ENCODE results near the gene PANK2. TPM values are rescaled to one million over a fixed set of nuclear protein-coding genes. Genes with fewer than 3 reads are reported as not detected.

Gene PANK2
- total RNA-seq, 1 donor from 2014 or later, result 60.3 TPM

DNA sequence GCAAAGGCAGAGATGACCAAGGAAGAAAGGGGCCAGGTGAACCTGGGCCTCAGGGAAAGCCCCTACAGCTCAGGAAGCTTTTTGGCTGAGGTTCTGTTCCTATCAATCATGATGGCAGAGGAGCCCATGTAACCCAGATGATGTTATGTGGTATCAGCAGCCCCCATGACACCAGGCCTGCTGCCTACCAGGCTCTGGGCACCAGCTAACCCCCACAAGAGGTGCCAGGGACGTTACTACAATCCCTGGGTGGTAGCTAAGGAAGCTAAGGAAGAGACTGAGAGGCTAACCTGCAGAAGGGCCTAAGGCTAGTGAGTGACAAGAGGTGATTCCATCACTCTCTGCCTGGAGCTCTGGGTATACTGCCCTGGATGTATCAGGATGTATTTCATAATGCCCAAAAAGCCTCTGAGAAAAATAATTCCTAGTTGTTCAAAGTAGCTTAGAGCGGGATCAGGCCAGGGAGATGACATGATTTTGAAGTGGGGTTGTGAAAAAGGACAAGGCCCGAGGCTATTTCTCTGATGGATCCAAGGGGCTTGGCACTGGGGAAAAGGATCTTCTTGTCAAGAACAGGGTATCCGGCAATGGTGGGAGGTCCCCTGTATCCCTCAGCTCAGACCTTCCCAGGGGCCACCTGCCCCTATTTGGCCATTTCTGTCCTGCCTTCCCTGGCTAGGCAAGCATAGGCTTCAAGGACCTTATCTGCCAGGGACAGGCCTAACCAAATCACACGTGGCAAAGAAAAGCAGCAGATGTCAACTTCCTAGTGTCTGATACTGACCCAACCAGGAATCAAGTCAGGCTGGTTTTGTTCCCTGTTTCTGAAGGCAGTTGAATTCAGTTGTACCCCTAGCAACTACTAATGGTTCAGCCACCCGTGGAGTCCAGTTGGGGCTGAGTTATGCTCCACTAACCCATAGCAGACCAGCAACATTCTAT, 41.3 kb downstream of the PANK2 start:
- peaks cover 18% of the 10 kb centered on the region for H3K36me3 Mint-ChIP-seq (ENCODE audit: unreplicated experiment)
- no peak for DNase-seq
- H3K9me3 Mint-ChIP-seq (ENCODE audit: unreplicated experiment), result peaks cover 50% of the 10 kb centered on the region
- peaks cover 41% of the 10 kb centered on the region for H3K27me3 Mint-ChIP-seq (ENCODE audit: unreplicated experiment)
- H3K4me3 Mint-ChIP-seq (ENCODE audit: unreplicated experiment), result peak overlapping the region; percentile 25
- H3K27ac Mint-ChIP-seq (ENCODE audit: unreplicated experiment), result peak overlapping the region; percentile 77
- TF ChIP-seq, protein P1, sequence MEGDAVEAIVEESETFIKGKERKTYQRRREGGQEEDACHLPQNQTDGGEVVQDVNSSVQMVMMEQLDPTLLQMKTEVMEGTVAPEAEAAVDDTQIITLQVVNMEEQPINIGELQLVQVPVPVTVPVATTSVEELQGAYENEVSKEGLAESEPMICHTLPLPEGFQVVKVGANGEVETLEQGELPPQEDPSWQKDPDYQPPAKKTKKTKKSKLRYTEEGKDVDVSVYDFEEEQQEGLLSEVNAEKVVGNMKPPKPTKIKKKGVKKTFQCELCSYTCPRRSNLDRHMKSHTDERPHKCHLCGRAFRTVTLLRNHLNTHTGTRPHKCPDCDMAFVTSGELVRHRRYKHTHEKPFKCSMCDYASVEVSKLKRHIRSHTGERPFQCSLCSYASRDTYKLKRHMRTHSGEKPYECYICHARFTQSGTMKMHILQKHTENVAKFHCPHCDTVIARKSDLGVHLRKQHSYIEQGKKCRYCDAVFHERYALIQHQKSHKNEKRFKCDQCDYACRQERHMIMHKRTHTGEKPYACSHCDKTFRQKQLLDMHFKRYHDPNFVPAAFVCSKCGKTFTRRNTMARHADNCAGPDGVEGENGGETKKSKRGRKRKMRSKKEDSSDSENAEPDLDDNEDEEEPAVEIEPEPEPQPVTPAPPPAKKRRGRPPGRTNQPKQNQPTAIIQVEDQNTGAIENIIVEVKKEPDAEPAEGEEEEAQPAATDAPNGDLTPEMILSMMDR (IDR thresholded peaks at IDR 0.05; ENCODE audit: partially characterized antibody, unreplicated experiment), result no peak
- H3K4me1 Mint-ChIP-seq (ENCODE audit: low read depth, unreplicated experiment), result peaks cover 66% of the 10 kb centered on the region

DNA sequence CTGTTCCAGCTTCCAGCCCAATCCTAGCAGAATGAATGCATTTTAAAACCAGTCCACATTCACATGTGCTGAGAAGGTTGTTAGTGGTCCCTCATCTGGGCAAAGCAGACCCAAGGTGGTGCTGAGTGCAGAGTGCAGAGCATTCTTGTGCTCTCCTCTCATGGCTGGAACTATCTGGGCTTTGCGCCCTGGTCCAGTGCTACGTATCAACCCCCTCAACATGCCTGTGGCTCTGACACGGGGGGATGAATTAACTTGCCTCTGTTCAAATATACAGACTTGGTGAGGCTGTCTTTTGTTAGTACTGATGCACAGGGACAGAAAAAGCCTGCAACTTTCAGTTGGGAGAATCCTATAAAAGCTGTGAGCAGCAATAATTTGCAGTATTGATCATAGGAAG, 42.5 kb downstream of the PANK2 start:
- TF ChIP-seq, protein P1 (IDR thresholded peaks at IDR 0.05; ENCODE audit: partially characterized antibody, unreplicated experiment), result no peak
- Mint-ChIP-seq H3K36me3 (ENCODE audit: unreplicated experiment) (peaks cover 18% of the 10 kb centered on the region), H3K27me3 (ENCODE audit: unreplicated experiment) (peaks cover 37% of the 10 kb centered on the region), H3K4me3 (ENCODE audit: unreplicated experiment) (peak overlapping the region; percentile 16), H3K4me1 (ENCODE audit: low read depth, unreplicated experiment) (peaks cover 65% of the 10 kb centered on the region), H3K9me3 (ENCODE audit: unreplicated experiment) (peaks cover 42% of the 10 kb centered on the region), H3K27ac (ENCODE audit: unreplicated experiment) (peak overlapping the region; percentile 79)
- DNase-seq, result no peak

DNA sequence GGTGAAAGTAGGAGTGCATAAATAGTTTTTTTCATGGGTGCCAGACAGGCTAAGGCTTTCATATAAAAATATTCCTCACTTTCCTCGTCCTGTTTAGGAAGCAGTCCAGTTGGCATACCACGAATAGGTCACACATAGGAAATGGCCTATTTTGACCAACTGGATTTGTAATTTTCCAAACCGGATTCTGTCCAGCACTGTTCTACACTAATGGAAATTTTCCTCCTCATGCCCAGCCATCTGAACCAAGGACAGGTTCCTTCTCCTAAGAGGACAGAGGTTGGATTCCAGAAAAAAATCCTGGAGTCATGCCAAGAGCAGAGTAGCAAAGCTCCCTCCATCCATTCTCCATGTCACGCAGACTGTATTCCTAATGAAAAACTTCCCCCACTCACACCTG, 43.1 kb downstream of the PANK2 start:
- peaks cover 31% of the 10 kb centered on the region for H3K27me3 Mint-ChIP-seq (ENCODE audit: unreplicated experiment)
- peaks cover 60% of the 10 kb centered on the region for H3K4me1 Mint-ChIP-seq (ENCODE audit: low read depth, unreplicated experiment)
- TF ChIP-seq, protein P1 (IDR thresholded peaks at IDR 0.05; ENCODE audit: partially characterized antibody, unreplicated experiment), result no peak
- H3K4me3 Mint-ChIP-seq (ENCODE audit: unreplicated experiment), result no peak overlapping the region
- H3K36me3 Mint-ChIP-seq (ENCODE audit: unreplicated experiment), result peaks cover 18% of the 10 kb centered on the region
- H3K27ac Mint-ChIP-seq (ENCODE audit: unreplicated experiment), result no peak overlapping the region
- no peak for DNase-seq
- peaks cover 37% of the 10 kb centered on the region for H3K9me3 Mint-ChIP-seq (ENCODE audit: unreplicated experiment)

DNA sequence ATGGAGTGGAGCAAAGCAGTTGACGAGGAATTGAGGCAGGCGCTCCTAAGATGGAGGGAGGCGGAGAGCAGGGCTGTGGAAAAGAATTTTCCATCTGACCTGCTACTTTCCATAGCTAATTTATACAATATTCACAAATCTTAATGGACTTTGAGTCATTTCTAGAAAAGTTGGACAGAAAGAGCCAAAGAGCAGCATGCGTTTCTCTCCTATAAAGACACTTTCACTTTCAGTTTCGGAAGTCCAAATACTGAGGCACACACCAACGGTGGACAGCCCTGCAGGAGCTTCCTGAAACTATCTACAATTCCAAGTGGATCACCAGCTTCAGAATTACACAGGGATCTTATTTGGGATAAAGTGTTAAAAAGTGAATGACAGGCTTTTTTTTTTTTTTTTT, 43.5 kb downstream of the PANK2 start:
- H3K9me3 Mint-ChIP-seq (ENCODE audit: unreplicated experiment), result peaks cover 33% of the 10 kb centered on the region
- no peak overlapping the region for H3K4me3 Mint-ChIP-seq (ENCODE audit: unreplicated experiment)
- H3K36me3 Mint-ChIP-seq (ENCODE audit: unreplicated experiment), result peaks cover 19% of the 10 kb centered on the region
- TF ChIP-seq, protein P1 (IDR thresholded peaks at IDR 0.05; ENCODE audit: partially characterized antibody, unreplicated experiment), result no peak
- peak overlapping the region; percentile 66 for H3K27ac Mint-ChIP-seq (ENCODE audit: unreplicated experiment)
- peaks cover 27% of the 10 kb centered on the region for H3K27me3 Mint-ChIP-seq (ENCODE audit: unreplicated experiment)
- H3K4me1 Mint-ChIP-seq (ENCODE audit: low read depth, unreplicated experiment), result peaks cover 58% of the 10 kb centered on the region
- DNase-seq, result no peak

- TF ChIP-seq, protein P1 (IDR thresholded peaks at IDR 0.05; ENCODE audit: partially characterized antibody, unreplicated experiment), result no peak
- H3K9me3 Mint-ChIP-seq (ENCODE audit: unreplicated experiment), result peaks cover 27% of the 10 kb centered on the region
- no peak overlapping the region for H3K4me3 Mint-ChIP-seq (ENCODE audit: unreplicated experiment)
- peak overlapping the region; percentile 66 for H3K27ac Mint-ChIP-seq (ENCODE audit: unreplicated experiment)
- H3K36me3 Mint-ChIP-seq (ENCODE audit: unreplicated experiment), result peaks cover 24% of the 10 kb centered on the region
- H3K27me3 Mint-ChIP-seq (ENCODE audit: unreplicated experiment), result peaks cover 23% of the 10 kb centered on the region
- H3K4me1 Mint-ChIP-seq (ENCODE audit: low read depth, unreplicated experiment), result peaks cover 52% of the 10 kb centered on the region
- no peak for DNase-seq
These were observed 44.0 kb downstream of the PANK2 start for GRCh38 chr20:3933218-3933617.
